Stimulated activated naive CD8-positive, alpha-beta T cell treated with anti-CD3 and anti-CD28 coated beads, Interleukin-15, amount 100 ng/mL, for 72 hours (primary cell): ENCODE data around the gene MCRIP2.

Experiments
- ATAC-seq: fragments of 150-1000 bp; cut with Tn5 transposase; 2 replicates; pipeline ENCODE4 v1.10.0; 2021; ENCODE audit warnings: mild to moderate bottlenecking, moderate library complexity
- DNase-seq, 2 donors: peaks; one replicate each; pipeline ENCODE4 v3.0.0; 2021 to 2022
- H3K27ac Mint-ChIP-seq, 2 donors: one replicate each; pipeline ENCODE4 v1.8.0; 2022; ENCODE audit warnings: mild to moderate bottlenecking in 2 of 2, mixed read lengths in 2 of 2, moderate library complexity in 2 of 2
- H3K27me3 Mint-ChIP-seq: one replicate; pipeline ENCODE4 v1.8.0; 2022; ENCODE audit warnings: mixed read lengths
- H3K4me1 Mint-ChIP-seq: one replicate; pipeline ENCODE4 v1.8.0; 2022; ENCODE audit warnings: mild to moderate bottlenecking, mixed read lengths
- H3K4me3 Mint-ChIP-seq, 2 donors: one replicate each; pipeline ENCODE4 v1.8.0; 2022; ENCODE audit warnings: mild to moderate bottlenecking in 2 of 2, mixed read lengths in 2 of 2, moderate library complexity in 1 of 2
- H3K9me3 Mint-ChIP-seq, 2 donors: one replicate each; pipeline ENCODE4 v1.8.0; 2022; ENCODE audit warnings: mixed read lengths in 2 of 2

The MCRIP2 gene

DNA sequence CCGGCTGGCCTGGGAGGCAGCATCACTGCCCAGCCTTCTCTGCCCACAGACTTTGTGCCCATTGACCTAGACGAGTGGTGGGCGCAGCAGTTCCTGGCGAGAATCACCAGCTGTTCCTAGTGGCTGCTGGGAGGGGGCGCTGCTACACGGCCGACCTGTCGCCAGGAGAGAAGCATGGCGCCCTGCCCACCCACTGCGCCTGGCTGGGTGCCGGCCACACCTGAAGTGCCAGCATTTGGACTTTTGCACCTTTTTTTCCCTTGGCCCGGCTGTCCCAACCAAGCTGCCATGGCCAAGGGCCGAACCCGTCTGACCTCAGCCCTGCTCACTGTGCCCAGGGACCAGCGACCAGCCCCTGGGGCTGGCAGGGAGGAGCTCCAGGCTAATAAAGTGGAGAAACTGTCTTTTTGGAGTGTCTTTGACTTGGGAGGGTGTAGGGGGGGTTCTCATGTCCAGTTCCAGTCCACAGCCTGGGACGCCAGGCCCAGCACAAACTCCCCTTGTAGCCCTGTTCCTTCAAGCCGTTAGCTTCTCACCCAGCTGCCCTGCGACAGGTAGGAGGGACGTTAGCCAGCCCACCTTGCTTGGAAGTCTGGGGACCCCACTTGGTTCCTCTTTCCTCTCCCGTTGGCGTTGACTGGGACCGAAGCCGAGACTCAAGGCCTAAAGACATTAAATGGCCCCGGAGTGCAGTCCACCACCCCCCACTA, 6.6 kb downstream of the MCRIP2 start:
- peak; percentile 19 for ATAC-seq

DNA sequence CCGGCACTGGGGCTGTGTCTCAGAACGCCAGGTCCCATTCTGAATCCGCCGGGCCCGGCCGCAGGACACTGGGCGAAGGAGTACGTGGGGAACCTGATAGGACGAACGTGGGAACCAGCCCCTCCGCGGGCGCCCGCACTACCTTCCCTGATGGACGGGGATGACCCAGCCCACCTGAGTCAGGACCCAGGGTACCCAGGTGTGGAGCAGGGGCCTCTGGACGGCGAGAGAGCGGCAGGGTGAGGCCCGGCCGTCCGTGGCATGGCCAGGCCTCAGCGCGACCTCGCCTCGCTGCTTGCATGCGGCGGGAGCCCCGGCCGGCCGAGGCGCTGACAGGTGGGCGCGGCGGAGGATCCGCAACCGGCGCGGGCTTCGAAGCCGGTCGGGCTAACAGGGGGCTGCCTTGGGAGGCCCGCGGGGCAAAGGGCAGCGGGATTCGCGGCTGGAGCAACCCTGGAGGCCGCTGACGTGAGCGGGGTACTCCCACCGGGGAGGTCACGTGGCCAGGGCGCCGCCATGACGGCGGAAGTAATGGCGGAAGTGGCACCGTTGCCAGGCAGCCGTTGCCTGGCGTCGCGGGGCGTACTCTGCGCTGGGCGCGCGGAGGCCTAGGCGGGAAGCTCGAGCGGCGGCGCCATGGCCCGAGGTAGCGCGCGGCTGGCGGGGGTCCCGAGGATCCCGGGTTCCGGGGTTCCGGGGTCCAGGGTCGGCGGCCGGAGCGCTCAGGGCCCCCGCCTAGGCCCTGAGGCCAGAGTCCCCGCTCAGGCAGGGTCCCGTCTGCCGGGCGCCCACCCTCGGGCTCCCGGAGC, 7.4 kb downstream of the MCRIP2 start, which contains the start of gene WDR90:
WDR90 (plus strand) TSS at position 585 of the 809 bp plus-strand sequence; CDS start at position 637, 52 bp downstream.
- H3K27me3 Mint-ChIP-seq = no peaks in the 10 kb centered on the region
- H3K4me3 Mint-ChIP-seq = peak within 1 kb of the TSS; percentile 86 to 90
- DNase-seq (peak; percentile 86 to 92), ATAC-seq (peak; percentile 93)
- H3K9me3 Mint-ChIP-seq = no peaks in the 10 kb centered on the region
- peaks cover 62% of the 10 kb centered on the region for H3K4me1 Mint-ChIP-seq
- peak within 1 kb of the TSS; percentile 52 to 94 for H3K27ac Mint-ChIP-seq

More for the DNA sequence above, 6.6 kb downstream of the MCRIP2 start:
- Mint-ChIP-seq H3K4me3 (peak overlapping the region; percentile 86 to 90), H3K4me1 (peaks cover 70% of the 10 kb centered on the region), H3K27ac (peak overlapping the region; percentile 52 to 94), H3K9me3 (no peaks in the 10 kb centered on the region), H3K27me3 (no peaks in the 10 kb centered on the region)
- DNase-seq = peak; percentile 34 to 57

DNA sequence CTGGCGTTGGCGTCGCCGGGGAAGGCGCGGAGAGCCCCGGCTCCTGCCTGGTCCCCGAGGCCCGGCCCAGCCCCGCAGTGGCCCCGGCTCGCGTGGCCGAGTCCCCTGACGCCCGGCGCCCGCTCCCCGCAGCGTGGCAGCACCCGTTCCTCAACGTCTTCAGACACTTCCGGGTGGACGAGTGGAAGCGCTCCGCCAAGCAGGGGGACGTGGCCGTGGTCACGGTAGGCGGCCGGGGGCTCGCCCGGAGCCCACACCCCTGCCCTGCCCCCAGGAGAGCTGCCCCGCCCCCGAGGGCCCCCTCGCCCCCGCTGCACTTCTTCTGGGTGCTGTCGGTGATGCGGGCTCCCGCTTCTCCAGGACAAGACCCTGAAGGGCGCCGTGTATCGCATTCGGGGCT, 8.0 kb downstream of the MCRIP2 start:
- peaks cover 56% of the 10 kb centered on the region for H3K4me1 Mint-ChIP-seq

DNA sequence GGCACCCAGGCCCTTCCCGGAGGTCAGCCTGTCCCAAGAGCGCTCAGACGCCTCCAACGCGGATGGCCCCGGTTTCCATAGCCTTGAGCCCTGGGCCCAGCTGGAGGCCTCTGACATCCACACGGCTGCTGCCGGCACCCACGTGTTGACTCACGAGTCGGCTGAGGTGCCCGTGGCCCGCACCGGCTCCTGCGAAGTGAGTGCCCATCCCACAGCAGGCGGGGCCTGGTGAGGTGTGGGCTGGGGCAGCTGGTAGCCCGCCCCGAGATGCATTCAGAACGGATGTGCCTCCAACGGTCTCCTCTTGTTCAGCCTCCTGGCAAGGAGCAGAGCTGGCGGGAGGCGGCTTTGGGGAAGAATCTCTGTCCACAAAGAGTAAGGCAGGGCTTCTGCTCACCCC, 10.2 kb downstream of the MCRIP2 start:
- H3K4me3 Mint-ChIP-seq = no peak overlapping the region
- H3K27ac Mint-ChIP-seq = no peak overlapping the region
- ATAC-seq (no peak), DNase-seq (no peak)
- H3K4me1 Mint-ChIP-seq = peaks cover 35% of the 10 kb centered on the region
- H3K27me3 Mint-ChIP-seq = no peaks in the 10 kb centered on the region
- no peaks in the 10 kb centered on the region for H3K9me3 Mint-ChIP-seq

More for the DNA sequence above, 8.0 kb downstream of the MCRIP2 start:
- peak overlapping the region; percentile 79 to 81 for H3K4me3 Mint-ChIP-seq
- H3K27ac Mint-ChIP-seq = peak overlapping the region in 1 of 2 donors; percentile 82
- no peak for DNase-seq
- no peaks in the 10 kb centered on the region for H3K9me3 Mint-ChIP-seq
- ATAC-seq = peak; percentile 21
- no peaks in the 10 kb centered on the region for H3K27me3 Mint-ChIP-seq

DNA sequence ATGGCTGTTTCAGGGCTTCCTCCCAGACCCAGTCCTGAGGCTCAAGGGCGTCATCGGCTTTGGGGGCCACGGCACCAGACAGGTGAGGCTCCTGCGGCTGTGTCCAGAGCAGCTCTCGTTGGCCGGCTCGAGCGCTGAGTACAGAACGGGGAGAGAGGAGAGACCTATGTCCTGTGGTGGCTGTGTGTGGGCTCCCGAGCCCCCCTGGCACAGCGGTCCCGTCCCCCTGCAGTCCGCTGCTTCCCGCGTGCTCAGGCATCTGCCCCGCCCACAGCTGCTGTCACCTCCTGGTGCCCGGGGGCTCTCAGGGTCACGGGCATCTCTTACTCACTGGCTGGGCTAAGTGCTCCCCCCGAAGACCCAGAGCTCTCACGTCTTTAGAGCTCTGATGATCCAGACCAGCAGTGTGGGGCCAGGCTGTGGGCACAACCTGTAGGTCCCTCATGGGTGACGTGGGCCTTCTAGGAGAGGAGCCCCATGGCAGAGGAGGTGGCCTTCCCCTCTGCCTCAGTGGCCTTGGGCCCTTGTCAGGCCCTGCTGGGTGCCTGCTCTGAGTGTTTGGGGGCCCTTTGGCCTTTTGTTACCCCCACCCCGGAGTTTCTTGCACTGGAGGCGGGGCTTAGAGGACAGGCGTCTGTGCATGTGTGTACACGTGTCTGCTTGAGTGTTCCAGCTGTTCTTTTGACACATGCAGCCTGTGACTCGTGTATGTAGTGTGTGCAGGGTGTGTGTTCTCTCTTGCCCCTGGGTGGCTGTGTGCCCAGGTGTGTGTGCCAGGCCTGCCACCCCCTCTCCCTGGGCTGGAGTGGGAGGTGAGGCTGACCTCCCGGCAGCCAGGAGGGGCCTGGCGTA, 11.1 kb downstream of the MCRIP2 start:
- H3K4me3 Mint-ChIP-seq = no peak overlapping the region
- DNase-seq (no peak), ATAC-seq (no peak)
- no peaks in the 10 kb centered on the region for H3K9me3 Mint-ChIP-seq
- H3K4me1 Mint-ChIP-seq = peaks cover 27% of the 10 kb centered on the region
- H3K27ac Mint-ChIP-seq = peak overlapping the region in 1 of 2 donors; percentile 76
- H3K27me3 Mint-ChIP-seq = no peaks in the 10 kb centered on the region

DNA sequence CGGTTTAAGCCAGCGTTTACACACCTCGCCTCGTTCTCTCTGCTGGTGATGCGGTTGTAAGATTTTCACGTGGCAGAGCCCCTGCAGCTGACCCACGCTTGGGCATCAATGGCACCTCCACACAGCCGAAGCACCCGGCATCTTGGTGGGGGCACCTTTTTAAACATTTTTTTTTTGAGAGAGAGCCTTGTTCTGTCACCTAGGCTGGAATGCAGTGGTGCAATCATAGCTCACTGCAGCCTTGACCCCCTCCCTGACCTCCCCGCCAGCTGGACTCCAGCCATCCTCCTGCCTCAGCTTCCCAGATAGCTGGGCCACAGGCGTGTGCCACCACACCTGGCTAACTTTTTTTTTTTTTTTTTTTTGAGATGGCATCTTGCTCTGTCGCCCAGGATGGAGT, 12.4 kb downstream of the MCRIP2 start:
- no peaks in the 10 kb centered on the region for H3K27me3 Mint-ChIP-seq
- H3K9me3 Mint-ChIP-seq = no peaks in the 10 kb centered on the region
- peaks cover 19% of the 10 kb centered on the region for H3K4me1 Mint-ChIP-seq
- H3K4me3 Mint-ChIP-seq = no peak overlapping the region
- DNase-seq = no peak
- no peak for ATAC-seq
- H3K27ac Mint-ChIP-seq = peak overlapping the region in 1 of 2 donors; percentile 34

DNA sequence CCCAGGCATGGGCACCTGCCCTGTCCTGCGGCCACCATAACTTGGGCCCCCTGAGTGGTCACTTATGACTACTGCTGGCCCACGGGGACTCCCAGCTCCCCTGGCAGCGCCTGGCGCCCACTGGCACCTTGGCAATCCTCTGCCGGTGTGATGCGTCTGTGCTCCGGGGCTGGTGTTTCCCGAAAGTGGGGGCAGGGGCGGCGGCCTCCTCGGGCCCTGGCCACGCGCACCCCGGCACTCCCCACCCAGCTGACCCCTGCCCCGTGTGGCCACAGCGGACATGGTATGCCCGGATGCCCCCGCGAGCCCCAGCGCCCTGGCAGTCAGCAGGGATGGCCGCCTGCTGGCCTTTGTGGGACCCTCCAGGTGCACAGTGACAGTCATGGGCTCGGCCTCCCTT, 15.9 kb downstream of the MCRIP2 start:
- no peak overlapping the region for H3K27ac Mint-ChIP-seq
- H3K4me3 Mint-ChIP-seq = no peak overlapping the region
- peaks cover 15% of the 10 kb centered on the region for H3K4me1 Mint-ChIP-seq
- no peaks in the 10 kb centered on the region for H3K27me3 Mint-ChIP-seq
- ATAC-seq = no peak
- H3K9me3 Mint-ChIP-seq = no peaks in the 10 kb centered on the region
- no peak for DNase-seq

DNA sequence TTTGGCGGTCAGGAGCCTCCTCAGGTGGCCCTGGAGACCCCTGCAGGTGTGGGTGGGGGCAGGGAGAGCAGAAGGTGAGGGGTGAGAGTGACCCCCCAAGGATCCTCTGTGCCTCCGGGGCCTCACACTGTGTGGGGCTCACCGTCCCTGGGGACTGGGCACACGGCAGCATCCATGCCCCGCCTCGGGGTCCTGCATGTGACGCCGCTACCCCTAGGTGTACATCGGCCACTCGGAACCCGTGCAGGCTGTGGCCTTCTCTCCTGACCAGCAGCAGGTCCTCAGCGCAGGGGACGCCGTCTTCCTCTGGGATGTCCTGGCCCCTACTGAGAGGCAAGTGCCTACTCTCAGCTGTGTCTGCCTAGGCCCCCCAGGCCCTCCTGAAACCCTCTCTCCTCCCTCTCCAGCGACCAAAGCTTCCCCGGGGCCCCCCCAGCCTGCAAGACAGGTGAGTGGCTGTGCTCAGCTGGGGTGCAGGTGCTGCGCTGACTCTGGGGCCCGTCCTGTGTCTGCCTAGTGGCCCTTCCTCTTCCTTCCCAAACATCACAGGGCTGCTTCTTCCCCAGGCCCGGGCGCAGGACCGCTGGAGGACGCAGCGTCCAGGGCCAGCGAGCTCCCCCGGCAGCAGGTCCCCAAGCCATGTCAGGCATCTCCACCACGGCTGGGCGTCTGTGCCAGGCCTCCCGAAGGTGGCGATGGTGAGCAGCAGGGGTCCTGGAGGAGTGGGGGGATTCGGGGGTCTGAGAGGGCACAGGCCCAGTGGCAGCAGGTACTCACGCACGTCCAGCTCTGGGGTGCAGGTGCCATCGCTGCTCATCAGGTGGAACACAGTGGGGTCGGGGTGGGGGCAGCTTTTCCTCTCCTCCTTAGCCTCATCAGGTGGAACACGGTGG, 17.3 kb downstream of the MCRIP2 start:
- H3K27me3 Mint-ChIP-seq = no peaks in the 10 kb centered on the region
- peaks cover 15% of the 10 kb centered on the region for H3K4me1 Mint-ChIP-seq
- H3K27ac Mint-ChIP-seq = peak overlapping the region in 1 of 2 donors; percentile 65
- H3K4me3 Mint-ChIP-seq = no peak overlapping the region
- no peaks in the 10 kb centered on the region for H3K9me3 Mint-ChIP-seq
- no peak for ATAC-seq
- DNase-seq = no peak

DNA sequence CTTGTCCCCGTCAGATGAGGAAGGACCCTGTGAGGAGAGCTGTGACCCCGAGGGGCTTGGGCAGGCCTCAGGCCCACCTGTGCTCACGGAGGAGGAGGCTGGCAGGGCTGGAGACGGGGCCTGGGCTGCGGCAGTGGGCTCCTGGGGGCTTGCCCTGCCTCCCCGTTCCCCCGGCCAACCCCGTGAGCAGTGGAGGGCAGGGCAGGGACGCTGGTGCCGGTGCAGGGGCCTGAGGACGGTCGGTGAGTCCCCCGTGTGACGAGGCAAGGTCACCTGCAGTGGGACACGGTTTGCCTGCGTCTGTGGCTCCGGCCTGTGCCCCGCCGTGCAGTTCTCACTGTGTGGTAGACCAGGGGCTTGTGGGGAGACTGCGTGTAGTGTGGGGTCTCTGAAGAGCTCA, 18.0 kb downstream of the MCRIP2 start:
- no peak overlapping the region for H3K27ac Mint-ChIP-seq
- no peak for ATAC-seq
- no peaks in the 10 kb centered on the region for H3K9me3 Mint-ChIP-seq
- no peaks in the 10 kb centered on the region for H3K27me3 Mint-ChIP-seq
- no peak overlapping the region for H3K4me3 Mint-ChIP-seq
- no peak for DNase-seq
- H3K4me1 Mint-ChIP-seq = peaks cover 15% of the 10 kb centered on the region

DNA sequence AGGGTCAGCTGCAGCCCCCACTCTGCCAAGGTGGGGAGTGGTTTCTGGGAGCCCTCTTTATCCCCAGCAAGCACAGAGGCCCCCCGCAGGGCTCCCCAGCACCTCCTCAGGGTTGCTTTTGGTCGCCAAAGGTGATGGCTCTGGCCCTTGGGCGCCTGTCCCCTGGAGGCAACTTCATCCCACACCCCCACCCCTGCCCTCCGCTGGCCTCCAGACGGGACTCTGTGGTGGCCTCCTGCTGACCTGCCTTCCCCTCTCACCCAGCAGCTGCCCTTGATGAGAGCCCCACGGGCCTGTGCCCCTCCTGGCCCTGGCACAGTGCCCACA, 18.5 kb downstream of the MCRIP2 start:
- no peaks in the 10 kb centered on the region for H3K27me3 Mint-ChIP-seq
- peaks cover 15% of the 10 kb centered on the region for H3K4me1 Mint-ChIP-seq
- DNase-seq (no peak), ATAC-seq (no peak)
- no peak overlapping the region for H3K4me3 Mint-ChIP-seq
- no peaks in the 10 kb centered on the region for H3K9me3 Mint-ChIP-seq
- H3K27ac Mint-ChIP-seq = no peak overlapping the region

DNA sequence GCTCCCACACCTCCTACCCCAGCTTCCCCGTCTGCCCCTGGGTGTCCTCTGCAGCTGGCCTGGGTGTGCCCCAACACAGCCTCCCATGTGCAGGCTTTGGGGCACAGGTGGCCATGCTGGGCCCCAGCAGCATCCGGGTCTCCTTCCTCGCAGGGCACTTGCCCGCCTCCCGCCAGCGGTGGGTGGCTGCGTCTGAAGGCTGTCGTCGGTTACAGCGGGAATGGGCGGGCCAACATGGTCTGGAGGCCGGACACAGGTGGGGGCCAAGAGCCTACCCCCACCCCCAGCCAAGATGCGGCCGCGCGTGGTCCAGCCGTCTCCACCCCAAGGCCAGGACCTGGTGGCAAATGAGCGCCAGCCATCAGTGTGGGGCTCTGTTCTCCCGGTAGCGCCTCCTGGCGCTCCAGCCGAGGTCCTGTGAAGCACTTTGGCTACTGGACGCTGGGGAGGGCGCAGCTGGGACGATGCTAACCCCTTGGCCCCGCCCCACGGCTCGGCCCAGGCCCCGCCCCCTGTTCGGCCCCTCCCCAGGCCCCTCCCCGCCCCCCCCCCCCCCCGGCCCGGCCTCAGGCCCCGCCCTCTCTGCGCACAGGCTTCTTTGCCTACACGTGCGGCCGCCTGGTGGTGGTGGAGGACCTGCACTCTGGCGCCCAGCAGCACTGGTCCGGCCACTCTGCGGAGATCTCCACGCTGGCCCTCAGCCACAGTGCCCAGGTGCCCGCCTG, 19.0 kb downstream of the MCRIP2 start:
- Mint-ChIP-seq H3K4me1 (peaks cover 15% of the 10 kb centered on the region), H3K4me3 (peak overlapping the region in 1 of 2 donors; percentile 51), H3K27ac (peak overlapping the region in 1 of 2 donors; percentile 48), H3K9me3 (no peaks in the 10 kb centered on the region), H3K27me3 (no peaks in the 10 kb centered on the region)
- peak; percentile 66 for ATAC-seq
- peak; percentile 57 to 58 for DNase-seq

DNA sequence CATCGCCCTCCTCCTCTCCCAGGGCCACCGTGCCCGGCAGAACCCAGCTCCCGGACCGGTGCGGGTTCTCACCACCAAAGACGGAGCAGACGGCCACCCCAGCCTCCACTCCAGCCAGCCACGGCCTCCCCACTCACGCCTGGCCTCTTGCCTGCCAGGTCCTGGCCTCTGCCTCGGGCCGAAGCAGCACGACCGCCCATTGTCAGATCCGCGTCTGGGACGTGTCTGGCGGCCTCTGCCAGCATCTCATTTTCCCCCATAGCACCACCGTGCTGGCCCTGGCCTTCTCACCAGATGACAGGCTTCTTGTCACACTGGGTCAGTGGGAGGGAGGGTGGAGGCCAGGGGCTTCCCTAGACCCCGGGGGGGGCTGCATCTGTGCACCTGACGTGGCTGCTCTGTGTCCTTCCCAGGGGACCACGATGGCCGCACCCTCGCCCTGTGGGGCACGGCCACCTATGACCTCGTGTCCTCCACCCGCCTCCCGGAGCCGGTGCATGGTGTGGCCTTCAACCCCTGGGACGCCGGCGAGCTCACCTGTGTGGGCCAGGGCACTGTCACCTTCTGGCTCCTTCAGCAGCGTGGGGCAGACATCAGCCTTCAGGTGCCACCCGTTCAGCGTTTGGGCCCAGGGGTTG, 19.7 kb downstream of the MCRIP2 start:
- DNase-seq (no peak), ATAC-seq (no peak)
- Mint-ChIP-seq H3K27me3 (no peaks in the 10 kb centered on the region), H3K4me3 (peak overlapping the region in 1 of 2 donors; percentile 51), H3K4me1 (peaks cover 15% of the 10 kb centered on the region), H3K9me3 (no peaks in the 10 kb centered on the region), H3K27ac (peak overlapping the region in 1 of 2 donors; percentile 54)

DNA sequence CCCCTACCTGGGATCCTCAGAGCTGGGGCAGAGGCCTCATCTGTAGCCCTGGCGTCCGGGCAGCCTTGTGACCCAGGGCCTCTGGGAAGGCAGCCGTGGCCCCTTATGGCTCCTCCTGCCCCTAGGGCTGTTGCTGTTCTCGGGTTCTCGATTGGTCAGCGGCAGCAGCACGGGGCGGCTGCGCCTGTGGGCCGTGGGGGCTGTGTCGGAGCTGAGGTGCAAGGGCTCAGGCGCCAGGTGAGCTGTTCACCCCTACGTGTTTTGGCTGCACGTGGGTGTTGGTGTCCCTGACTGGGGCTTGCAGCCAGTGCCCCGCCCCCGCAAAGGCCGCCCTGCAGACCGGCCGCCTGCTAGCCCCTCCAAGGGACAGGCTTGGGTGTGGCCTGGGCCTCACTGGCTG, 20.5 kb downstream of the MCRIP2 start:
- Mint-ChIP-seq H3K9me3 (no peaks in the 10 kb centered on the region), H3K4me3 (no peak overlapping the region), H3K4me1 (peaks cover 15% of the 10 kb centered on the region), H3K27me3 (no peaks in the 10 kb centered on the region), H3K27ac (no peak overlapping the region)
- ATAC-seq (no peak), DNase-seq (no peak)

DNA sequence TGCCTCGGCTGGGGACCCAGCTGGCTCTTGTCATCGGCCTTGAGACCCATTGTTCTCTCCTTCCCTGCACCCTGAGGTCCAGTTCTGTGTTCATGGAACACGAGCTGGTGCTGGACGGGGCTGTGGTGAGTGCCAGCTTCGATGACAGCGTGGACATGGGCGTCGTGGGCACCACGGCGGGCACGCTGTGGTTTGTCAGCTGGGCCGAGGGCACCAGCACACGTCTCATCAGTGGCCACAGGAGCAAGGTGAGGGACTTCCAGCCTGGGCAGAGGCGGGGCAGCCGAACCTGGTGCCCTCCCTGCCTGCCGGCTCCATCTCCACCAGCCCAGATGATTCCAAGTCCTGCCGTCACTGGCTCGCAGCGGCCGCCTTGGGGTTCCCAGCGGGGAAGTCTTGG, 21.0 kb downstream of the MCRIP2 start:
- ATAC-seq (no peak), DNase-seq (no peak)
- Mint-ChIP-seq H3K4me3 (no peak overlapping the region), H3K27ac (peak overlapping the region in 1 of 2 donors; percentile 83), H3K9me3 (no peaks in the 10 kb centered on the region), H3K27me3 (no peaks in the 10 kb centered on the region), H3K4me1 (peaks cover 17% of the 10 kb centered on the region)
